ENCODE results near the gene TSR1.
A peak's percentile ranks its signal among the peaks of the same experiment; 100 is the strongest.

The TSR1 gene

DNA sequence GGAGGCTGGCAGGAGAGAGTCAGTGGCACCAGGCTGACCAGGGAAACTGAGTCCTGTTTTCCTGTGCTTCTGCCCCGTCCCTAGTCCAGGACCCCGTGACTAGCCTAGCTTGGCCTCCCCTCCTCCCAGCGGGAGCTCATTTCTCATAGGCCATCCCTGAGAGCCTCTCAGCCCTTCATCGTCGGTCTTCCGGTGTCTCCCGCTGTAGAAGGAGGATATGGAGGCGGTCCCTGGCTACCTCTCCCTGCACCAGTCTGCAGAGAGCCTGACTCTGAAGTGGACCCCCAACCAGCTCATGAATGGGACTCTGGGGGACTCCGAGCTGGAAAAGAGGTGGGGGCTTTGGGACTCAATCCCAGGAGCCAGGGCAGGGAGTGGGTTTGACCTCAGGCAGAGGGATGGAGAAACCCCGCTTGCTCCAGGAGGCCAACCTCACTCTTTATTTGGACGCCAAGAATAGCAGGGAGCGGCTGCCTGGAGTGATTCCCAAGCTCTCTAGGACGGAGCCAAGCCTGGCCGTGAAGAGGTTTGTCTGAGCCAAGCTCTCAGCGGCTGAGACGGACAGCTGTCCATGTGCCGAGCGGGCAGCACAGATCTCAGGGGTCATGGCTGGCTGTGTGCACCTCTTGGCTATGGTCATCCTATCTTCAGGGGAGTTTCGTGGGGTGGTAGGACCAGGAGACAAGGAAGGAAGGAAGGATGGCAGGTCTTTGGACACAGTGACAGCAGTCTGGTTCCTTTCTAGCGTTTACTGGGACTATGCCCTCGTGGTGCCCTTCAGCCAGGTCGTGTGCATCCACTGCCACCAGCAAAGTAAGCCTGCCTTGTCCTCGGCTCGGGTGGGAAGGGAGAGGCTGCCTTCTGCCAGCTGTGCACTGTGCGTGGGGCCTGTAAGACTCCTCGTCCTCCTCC, 27.9 kb upstream of the TSR1 start:
- no peak overlapping the region for H3K4me3 Mint-ChIP-seq
- no peak for DNase-seq
- peaks cover 4% of the 10 kb centered on the region for H3K36me3 Mint-ChIP-seq
- no peak overlapping the region for H3K27ac Mint-ChIP-seq
- no peaks in the 10 kb centered on the region for H3K27me3 Mint-ChIP-seq
- CTCF ChIA-PET = interaction anchor here (3.1 kb wide), 1 partner anchor 11 kb away, joined by 13 read pairs; no protein-coding TSS in a partner anchor
- no peaks in the 10 kb centered on the region for H3K9me3 Mint-ChIP-seq
- H3K4me1 Mint-ChIP-seq = no peaks in the 10 kb centered on the region

DNA sequence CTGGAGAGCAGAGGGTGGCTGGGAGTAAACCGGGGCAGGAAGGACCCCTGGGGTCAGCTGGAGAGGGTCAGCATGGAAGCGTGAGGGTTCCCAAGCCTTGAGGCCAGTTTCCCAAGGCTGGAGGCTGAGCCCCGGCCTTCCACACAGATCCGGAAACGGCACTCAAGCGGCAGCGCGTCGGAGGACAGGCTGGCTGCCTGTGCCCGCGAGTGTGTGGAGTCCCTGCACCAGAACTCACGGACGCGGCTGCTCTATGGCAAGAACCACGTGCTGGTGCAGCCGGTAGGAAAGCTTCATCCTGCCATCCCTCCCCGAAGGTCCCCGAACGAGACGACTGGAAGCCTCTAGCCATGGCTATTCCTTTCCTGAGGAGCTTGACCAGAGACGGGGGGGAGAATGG, 27.1 kb upstream of the TSR1 start:
- CTCF ChIA-PET = interaction anchor here (3.1 kb wide), 1 partner anchor 10 kb away, joined by 13 read pairs; no protein-coding TSS in a partner anchor
- no peak overlapping the region for H3K27ac Mint-ChIP-seq
- H3K9me3 Mint-ChIP-seq = no peaks in the 10 kb centered on the region
- no peaks in the 10 kb centered on the region for H3K27me3 Mint-ChIP-seq
- no peak overlapping the region for H3K4me3 Mint-ChIP-seq
- no peaks in the 10 kb centered on the region for H3K4me1 Mint-ChIP-seq
- no peak for DNase-seq
- H3K36me3 Mint-ChIP-seq = peaks cover 4% of the 10 kb centered on the region

DNA sequence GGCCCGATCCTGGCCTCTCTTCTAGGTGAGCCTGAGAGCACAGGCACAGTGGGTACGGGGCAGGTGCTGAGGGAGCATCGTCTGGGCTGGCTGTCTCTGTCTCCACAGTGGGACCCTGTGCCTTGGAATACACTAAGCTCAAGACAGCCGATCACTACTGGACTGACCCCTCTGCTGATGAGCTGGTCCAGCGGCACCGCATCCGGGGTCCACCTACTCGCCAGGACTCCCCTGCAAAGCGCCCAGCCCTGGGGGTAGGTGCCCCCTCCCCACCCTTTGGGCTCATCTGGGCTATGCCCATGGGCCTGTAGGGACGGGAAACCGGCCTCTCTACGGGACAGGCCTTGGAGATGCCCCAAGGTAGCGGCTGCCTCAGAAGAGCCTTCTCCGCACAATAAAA, 26.6 kb upstream of the TSR1 start:
- no peak overlapping the region for H3K27ac Mint-ChIP-seq

DNA sequence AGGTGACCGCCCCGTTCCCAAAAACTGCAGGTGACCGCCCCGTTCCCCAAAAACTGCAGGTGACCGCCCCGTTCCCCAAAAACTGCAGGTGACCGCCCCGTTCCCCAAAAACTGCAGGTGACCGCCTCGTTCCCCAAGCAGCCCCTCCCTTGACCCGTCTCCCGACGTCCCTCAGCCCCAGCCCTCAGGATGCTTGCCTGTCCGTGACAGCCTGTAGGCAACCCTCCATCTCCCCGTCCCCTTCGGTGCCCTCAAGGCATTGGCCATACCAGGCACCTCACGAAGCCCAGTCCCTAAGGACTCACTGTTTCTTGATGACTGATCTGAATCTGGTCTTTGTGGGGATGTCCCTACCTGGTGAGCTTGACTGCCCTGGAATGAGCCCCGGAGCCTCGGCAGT, 26.2 kb upstream of the TSR1 start:
- Mint-ChIP-seq H3K4me3 (no peak overlapping the region), H3K36me3 (peaks cover 6% of the 10 kb centered on the region), H3K9me3 (no peaks in the 10 kb centered on the region), H3K27me3 (no peaks in the 10 kb centered on the region), H3K4me1 (no peaks in the 10 kb centered on the region), H3K27ac (no peak overlapping the region)
- CTCF ChIA-PET = interaction anchor here (3.1 kb wide), 1 partner anchor 9 kb away, joined by 13 read pairs; no protein-coding TSS in a partner anchor
- no peak for DNase-seq

More for the DNA sequence above, 26.6 kb upstream of the TSR1 start:
- DNase-seq = no peak
- Mint-ChIP-seq H3K4me3 (no peak overlapping the region), H3K27me3 (no peaks in the 10 kb centered on the region), H3K9me3 (no peaks in the 10 kb centered on the region), H3K4me1 (no peaks in the 10 kb centered on the region), H3K36me3 (peaks cover 4% of the 10 kb centered on the region)
- CTCF ChIA-PET = interaction anchor here (3.1 kb wide), 1 partner anchor 10 kb away, joined by 13 read pairs; no protein-coding TSS in a partner anchor

DNA sequence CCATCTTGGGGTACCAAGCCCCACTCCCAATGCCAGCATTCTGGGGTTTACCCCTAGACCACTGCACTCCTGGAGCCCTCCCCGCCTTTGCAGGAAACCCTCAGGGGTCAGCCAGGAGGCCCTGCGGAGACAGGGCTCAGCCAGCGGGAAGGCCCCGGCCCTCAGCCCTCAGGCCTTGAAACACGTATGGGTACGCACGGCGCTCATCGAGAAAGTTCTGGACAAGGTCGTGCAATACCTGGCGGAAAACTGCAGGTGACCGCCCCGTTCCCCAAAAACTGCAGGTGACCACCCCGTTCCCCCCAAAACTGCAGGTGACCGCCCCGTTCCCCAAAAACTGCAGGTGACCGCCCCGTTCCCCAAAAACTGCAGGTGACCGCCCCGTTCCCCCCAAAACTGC, 25.8 kb upstream of the TSR1 start:
- CTCF ChIA-PET = interaction anchor here (1.6 to 3.1 kb wide), 2 partner anchors 9 to 20 kb away, joined by 7 to 13 read pairs; no protein-coding TSS in a partner anchor

DNA sequence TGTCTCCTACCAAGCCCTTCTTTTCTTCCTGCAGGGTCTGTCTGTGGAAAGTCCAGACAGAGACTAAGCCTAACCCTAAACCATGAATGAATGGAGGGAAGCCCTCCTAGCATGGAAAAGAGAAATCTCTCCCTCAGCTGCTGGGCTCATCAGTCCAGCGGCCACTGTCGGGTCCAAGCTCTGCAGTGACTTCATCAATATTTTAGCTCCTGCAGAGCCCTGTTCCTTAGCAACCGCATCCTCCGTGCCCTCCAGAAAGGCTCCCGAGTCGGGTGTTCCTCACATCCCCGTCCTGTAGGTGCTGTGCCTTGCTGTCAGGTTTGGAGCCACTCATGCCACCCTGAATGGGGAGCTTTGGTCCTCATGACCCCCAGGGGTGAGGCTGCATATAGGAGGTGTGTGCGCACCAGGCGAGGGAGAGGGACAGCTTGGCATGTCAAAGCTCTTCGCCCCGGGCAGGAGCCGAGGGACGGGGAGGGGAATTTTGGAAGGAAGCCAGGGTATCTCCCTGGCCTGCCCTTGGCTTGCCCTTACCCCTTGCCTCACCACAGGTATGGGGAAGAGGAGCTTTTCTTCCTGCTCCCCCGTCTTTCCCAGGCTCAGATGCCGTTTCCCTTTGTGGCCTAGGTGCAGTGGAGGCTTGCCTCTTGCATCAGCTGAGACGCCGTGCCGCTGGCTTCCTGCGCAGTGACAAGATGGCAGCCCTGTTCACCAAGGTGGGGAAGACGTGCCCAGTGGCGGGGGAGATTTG, 24.9 kb upstream of the TSR1 start:
- no peak for DNase-seq
- Mint-ChIP-seq H3K4me3 (no peak overlapping the region), H3K36me3 (peaks cover 6% of the 10 kb centered on the region), H3K4me1 (no peaks in the 10 kb centered on the region), H3K27me3 (no peaks in the 10 kb centered on the region), H3K9me3 (no peaks in the 10 kb centered on the region), H3K27ac (no peak overlapping the region)
- CTCF ChIA-PET = interaction anchor here (1.6 to 3.1 kb wide), 3 partner anchors 8 to 116 kb away, joined by 4 to 13 read pairs (median 7); no protein-coding TSS in a partner anchor

More for the DNA sequence above, 25.8 kb upstream of the TSR1 start:
- Mint-ChIP-seq H3K9me3 (no peaks in the 10 kb centered on the region), H3K27ac (no peak overlapping the region), H3K4me1 (no peaks in the 10 kb centered on the region), H3K27me3 (no peaks in the 10 kb centered on the region), H3K36me3 (peaks cover 6% of the 10 kb centered on the region), H3K4me3 (no peak overlapping the region)
- DNase-seq = no peak

DNA sequence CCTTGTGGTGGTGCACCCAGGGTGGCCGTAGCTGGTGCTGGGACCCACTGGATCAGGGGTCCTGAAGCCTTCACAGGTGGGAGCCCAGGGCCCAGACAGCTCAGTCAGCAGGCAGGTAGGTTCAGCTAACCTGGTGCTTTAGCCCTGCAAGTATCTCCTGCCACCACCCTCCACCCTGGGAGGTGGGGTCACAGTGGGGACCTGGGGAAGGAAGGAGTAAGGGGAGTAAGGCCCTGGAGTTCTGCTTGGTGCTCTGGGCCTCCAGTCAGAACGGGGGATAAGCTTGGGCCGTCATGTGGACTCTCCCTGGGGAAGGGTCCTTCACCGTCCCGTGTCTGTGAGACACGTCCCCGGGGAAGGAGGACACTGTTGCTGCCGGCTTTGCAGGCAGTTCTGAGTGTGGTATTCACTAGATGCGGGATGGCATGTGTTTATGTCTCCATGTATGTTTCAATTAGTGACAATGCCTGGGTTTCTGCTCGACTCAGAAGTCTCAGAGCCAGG, 21.7 kb upstream of the TSR1 start:
- Mint-ChIP-seq H3K4me3 (no peak overlapping the region), H3K4me1 (peaks cover 17% of the 10 kb centered on the region), H3K9me3 (no peaks in the 10 kb centered on the region), H3K27me3 (no peaks in the 10 kb centered on the region), H3K36me3 (peaks cover 4% of the 10 kb centered on the region), H3K27ac (no peak overlapping the region)
- no peak for DNase-seq
- CTCF ChIA-PET = no interaction called here

DNA sequence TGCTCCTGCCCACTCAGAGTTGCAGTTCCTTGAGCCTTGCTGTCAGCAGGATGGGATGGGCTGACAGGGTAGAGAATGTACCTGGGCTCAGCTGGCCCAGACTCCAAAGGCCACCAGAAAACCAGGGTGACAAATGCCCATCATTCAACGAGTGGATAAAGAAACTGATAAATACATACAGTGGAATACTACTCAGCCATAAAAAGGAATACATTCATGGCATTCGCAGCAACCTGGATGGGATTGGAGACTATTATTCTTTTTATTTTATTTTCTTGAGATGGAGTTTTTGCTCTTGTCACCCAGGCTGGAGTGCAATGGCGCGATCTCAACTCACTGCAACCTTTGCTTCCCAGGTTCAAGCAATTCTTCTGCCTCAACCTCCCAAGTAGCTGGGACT, 21.0 kb upstream of the TSR1 start:
- H3K4me3 Mint-ChIP-seq = no peak overlapping the region
- H3K27ac Mint-ChIP-seq = no peak overlapping the region
- CTCF ChIA-PET = no interaction called here
- no peaks in the 10 kb centered on the region for H3K27me3 Mint-ChIP-seq
- H3K36me3 Mint-ChIP-seq = peaks cover 1% of the 10 kb centered on the region
- DNase-seq = no peak
- H3K4me1 Mint-ChIP-seq = peaks cover 23% of the 10 kb centered on the region
- no peaks in the 10 kb centered on the region for H3K9me3 Mint-ChIP-seq

DNA sequence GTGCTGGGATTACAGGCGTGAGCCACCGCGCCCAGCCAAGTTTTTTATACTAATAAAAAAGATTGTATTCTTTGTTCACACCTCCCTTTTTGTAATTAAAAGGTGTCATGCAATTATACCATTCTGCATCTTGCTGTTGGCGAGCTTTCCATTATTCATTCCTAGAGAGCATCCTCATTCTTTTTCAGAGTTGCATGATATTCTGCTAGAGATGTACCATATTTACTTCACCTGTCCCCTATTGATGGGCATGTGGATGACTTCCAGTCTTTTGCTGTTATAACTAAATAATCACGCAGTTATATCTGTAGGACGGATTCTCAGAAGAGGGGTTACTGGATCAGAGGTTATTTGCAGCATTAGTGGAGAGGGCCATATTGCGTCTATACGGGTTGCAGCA, 18.1 kb upstream of the TSR1 start:
- Mint-ChIP-seq H3K4me1 (peaks cover 24% of the 10 kb centered on the region), H3K9me3 (no peaks in the 10 kb centered on the region), H3K27ac (peak overlapping the region; percentile 91), H3K4me3 (no peak overlapping the region), H3K36me3 (peaks cover 1% of the 10 kb centered on the region), H3K27me3 (no peaks in the 10 kb centered on the region)
- CTCF ChIA-PET = interaction anchor here (0.6 to 3.8 kb wide), 11 partner anchors 8 to 385 kb away, joined by 3 to 15 read pairs (median 5); partner anchors contain the start of genes SGSM2 and TSR1
- DNase-seq = no peak

DNA sequence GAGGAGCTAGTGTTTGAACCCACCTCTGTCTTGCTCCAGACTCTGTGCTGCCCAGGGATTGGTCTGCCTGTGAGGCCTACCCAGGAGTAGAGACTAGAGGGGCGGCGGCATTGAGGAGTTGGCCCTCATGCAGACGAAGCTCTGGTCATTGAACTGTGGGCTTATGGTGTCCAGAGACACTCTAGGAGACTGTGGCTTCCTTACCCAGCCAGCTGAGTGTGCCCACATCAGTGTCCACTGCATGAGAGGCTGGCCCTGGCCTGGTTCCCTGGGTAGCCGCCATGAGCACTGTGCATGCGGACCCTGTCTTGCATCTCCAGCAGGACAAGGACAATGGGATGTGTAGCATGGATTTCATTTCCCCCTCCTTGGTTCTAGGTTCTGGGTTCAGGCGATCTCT, 15.0 kb upstream of the TSR1 start:
- Mint-ChIP-seq H3K4me3 (no peak overlapping the region), H3K4me1 (peaks cover 24% of the 10 kb centered on the region), H3K27ac (no peak overlapping the region), H3K9me3 (no peaks in the 10 kb centered on the region), H3K36me3 (no peaks in the 10 kb centered on the region), H3K27me3 (no peaks in the 10 kb centered on the region)
- DNase-seq = no peak
- CTCF ChIA-PET = interaction anchor here (0.8 to 3.8 kb wide), 3 partner anchors 13 to 65 kb away, joined by 3 to 15 read pairs (median 4); partner anchors contain the start of gene TSR1

DNA sequence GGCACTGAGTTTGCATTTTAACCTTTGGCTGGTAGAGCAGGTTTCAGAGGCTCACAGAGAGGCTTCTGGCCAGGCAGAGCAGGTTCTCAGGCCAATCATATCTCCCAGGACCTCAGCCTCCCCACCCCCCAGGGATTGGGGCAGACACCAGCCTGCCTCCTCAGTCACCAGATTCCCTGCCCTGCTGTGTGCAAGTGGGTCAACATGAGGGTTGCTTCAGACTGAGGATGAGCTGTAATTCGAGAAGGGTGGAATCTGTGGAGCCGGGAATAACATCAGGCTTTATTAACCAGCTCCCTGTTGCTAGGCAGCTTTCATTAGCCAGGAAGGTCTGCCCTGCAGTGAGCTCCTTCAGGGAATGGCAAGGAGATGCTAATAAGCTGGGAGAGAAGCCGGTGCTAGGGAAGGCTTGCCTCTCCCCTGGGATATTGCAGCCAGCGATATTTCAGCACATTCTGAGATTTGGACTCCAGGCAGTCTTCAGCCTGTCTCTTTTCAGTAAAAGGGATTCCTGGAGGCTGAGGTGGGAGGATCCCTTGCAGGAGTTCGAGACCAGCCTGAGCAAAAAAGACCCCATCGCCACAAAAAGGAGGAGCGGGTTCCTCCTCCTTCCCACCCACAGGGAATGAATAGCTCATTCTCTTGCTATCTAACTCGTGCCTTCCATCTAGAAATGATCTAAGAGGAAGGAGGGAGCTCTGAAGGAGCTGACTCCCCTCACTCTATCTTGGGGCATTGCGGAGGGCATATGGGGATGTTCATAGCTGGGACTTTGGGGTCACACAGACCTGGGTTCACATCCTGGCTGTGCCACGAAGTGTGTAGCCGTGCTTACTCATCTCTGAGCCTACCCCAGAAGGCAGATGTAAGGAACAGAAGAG, 11.8 kb upstream of the TSR1 start:
- H3K9me3 Mint-ChIP-seq = no peaks in the 10 kb centered on the region
- CTCF ChIA-PET = interaction anchor here (0.8 kb wide), 1 partner anchor 12 kb away, joined by 3 read pairs; the partner anchor contains the start of gene TSR1
- peaks cover 13% of the 10 kb centered on the region for H3K4me1 Mint-ChIP-seq
- H3K36me3 Mint-ChIP-seq = peaks cover 8% of the 10 kb centered on the region
- no peak overlapping the region for H3K4me3 Mint-ChIP-seq
- no peaks in the 10 kb centered on the region for H3K27me3 Mint-ChIP-seq
- no peak overlapping the region for H3K27ac Mint-ChIP-seq
- DNase-seq = no peak

DNA sequence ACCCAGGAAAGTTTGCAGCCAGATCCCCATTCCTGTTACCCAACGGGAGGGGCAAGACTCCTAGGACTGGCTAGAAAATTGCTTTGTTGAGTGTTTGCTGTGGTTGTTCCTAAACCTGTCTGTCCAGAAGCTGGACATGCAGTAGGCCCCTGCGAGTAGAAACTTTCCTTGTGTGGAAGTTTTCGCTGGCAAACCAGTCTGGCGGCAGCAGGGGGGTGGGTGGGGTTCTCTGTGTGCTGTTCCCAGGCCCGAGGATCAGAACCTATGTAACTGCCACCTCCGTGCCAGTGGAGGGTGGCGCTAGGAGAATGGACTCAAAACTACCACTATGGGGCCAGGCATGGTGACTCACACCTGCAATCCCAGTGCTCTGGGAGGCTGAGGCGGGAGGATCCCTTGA, 10.2 kb upstream of the TSR1 start:
- Mint-ChIP-seq H3K36me3 (peaks cover 11% of the 10 kb centered on the region), H3K27ac (no peak overlapping the region), H3K4me1 (peaks cover 11% of the 10 kb centered on the region), H3K27me3 (no peaks in the 10 kb centered on the region), H3K9me3 (no peaks in the 10 kb centered on the region), H3K4me3 (no peak overlapping the region)
- no peak for DNase-seq
- CTCF ChIA-PET = no interaction called here

DNA sequence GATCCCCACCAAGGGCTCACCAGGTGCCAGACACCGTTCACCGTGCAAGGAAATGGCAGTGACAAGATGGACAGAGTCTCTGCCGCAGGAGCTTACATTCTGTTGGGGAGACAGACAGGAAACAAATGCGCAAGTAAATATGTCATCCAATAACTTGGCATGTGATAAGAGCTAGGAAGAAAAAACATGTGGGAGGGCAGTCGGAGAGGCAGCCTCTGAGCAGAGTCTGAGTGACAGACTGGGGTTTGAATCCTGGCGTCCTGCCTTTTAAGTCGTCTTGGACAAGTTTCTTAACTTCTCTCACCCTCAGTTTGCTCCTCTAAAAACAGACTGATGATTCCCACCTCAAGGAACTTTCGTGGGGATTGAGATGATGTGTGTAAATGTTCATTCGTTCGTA, 8.3 kb upstream of the TSR1 start:
- Mint-ChIP-seq H3K4me1 (peaks cover 13% of the 10 kb centered on the region), H3K4me3 (no peak overlapping the region), H3K9me3 (no peaks in the 10 kb centered on the region), H3K27me3 (no peaks in the 10 kb centered on the region), H3K27ac (no peak overlapping the region), H3K36me3 (peaks cover 11% of the 10 kb centered on the region)
- DNase-seq = no peak
- CTCF ChIA-PET = interaction anchor here (1.2 kb wide), 1 partner anchor 8 kb away, joined by 3 read pairs; no protein-coding TSS in a partner anchor

All from activated naive CD4-positive, alpha-beta T cell treated with anti-CD3 and anti-CD28 coated beads, Interleukin-2, amount 10 ng/mL, durations not matched to agents 7 days and 5 days (primary cell).